Mucosa of rectum (tissue), 2 donors: ENCODE data around the gene VEPH1.
"Not testable (repeated sequence)": the region's sequence is repeated elsewhere in the genome, so short reads cannot be mapped to it uniquely, and the experiment has no call there.

Source experiments
- H3K27ac ChIP-seq, 2 donors: one replicate each; pipeline ENCODE4 v1.7.0; 2013; ENCODE audit warnings: inconsistent platforms in 2 of 2, low read depth in 2 of 2, low read length in 2 of 2
- H3K27me3 ChIP-seq, 2 donors: one replicate each; pipeline ENCODE4 v1.7.0; 2013; ENCODE audit warnings: low read length in 2 of 2; ENCODE audit not compliant: control insufficient read depth in 2 of 2, insufficient read depth in 2 of 2
- H3K36me3 ChIP-seq, 2 donors: one replicate each; pipeline ENCODE4 v1.7.0; 2013; ENCODE audit warnings: low read length in 2 of 2; ENCODE audit not compliant: control insufficient read depth in 2 of 2, insufficient read depth in 2 of 2
- H3K4me1 ChIP-seq, 2 donors: one replicate each; pipeline ENCODE4 v1.7.0; 2013; ENCODE audit warnings: low read length in 2 of 2, mild to moderate bottlenecking in 1 of 2; ENCODE audit not compliant: control insufficient read depth in 2 of 2, insufficient read depth in 2 of 2
- H3K4me3 ChIP-seq, 2 donors: one replicate each; pipeline ENCODE4 v1.7.0; 2013; ENCODE audit warnings: low read length in 2 of 2
- H3K9ac ChIP-seq, 2 donors: one replicate each; pipeline ENCODE4 v1.7.0; 2013; ENCODE audit warnings: low read length in 2 of 2, low read depth in 1 of 2, mild to moderate bottlenecking in 1 of 2
- H3K9me3 ChIP-seq, 2 donors: one replicate each; pipeline ENCODE4 v1.7.0; 2013; ENCODE audit warnings: low read length in 2 of 2; ENCODE audit not compliant: control insufficient read depth in 2 of 2
- donor health status: healthy.
- donor health status: Normal muscosa, but diverticular disease.

The VEPH1 gene

GRCh38 chr3:157336252-157337009 is 166.8 kb downstream of the VEPH1 start:
- H3K9me3 ChIP-seq, result peaks cover 0 to 2% of the 10 kb centered on the region in 2 donors
- H3K4me1 ChIP-seq, result no peaks in the 10 kb centered on the region
- H3K27me3 ChIP-seq, result no peaks in the 10 kb centered on the region
- no peak overlapping the region for H3K27ac ChIP-seq
- H3K36me3 ChIP-seq, result no peaks in the 10 kb centered on the region
- H3K4me3 ChIP-seq, result no peak overlapping the region
- no peak overlapping the region for H3K9ac ChIP-seq

GRCh38 chr3:157335233-157336076 is 167.8 kb downstream of the VEPH1 start:
- no peaks in the 10 kb centered on the region for H3K4me1 ChIP-seq
- no peak overlapping the region for H3K27ac ChIP-seq
- no peak overlapping the region for H3K4me3 ChIP-seq
- H3K9me3 ChIP-seq, result peaks cover 0 to 2% of the 10 kb centered on the region in 2 donors
- H3K36me3 ChIP-seq, result no peaks in the 10 kb centered on the region
- no peak overlapping the region for H3K9ac ChIP-seq
- no peaks in the 10 kb centered on the region for H3K27me3 ChIP-seq

DNA sequence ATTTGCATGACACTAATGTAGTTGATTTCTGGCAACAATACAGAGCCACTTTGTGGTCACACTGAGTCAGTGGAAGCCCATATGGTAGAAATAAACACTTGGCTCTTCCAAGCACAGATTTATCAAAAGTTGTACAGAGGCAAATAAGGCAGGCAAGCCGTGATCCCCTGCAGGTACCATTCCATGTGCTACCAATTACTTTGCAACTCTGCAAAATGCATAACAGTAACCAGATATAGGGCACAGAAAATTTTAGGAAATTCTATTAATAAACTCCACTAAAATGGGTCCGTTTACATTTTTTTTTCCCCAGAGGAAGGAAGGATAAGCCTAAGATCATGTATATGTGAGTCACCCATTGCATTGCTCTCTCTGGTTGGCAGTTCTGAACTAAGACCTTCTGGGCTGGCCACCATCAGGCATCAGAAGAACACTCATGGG is 169.6 kb downstream of the VEPH1 start:
- H3K9ac ChIP-seq, result no peak overlapping the region

GRCh38 chr3:157330206-157330605 is 173.0 kb downstream of the VEPH1 start:
- no peaks in the 10 kb centered on the region for H3K4me1 ChIP-seq
- H3K27me3 ChIP-seq, result no peaks in the 10 kb centered on the region
- no peaks in the 10 kb centered on the region for H3K9me3 ChIP-seq
- no peak overlapping the region for H3K9ac ChIP-seq
- H3K4me3 ChIP-seq, result no peak overlapping the region
- H3K36me3 ChIP-seq, result no peaks in the 10 kb centered on the region
- no peak overlapping the region for H3K27ac ChIP-seq

More for the DNA sequence above, 169.6 kb downstream of the VEPH1 start:
- no peak overlapping the region for H3K4me3 ChIP-seq
- no peaks in the 10 kb centered on the region for H3K27me3 ChIP-seq
- H3K27ac ChIP-seq, result no peak overlapping the region
- no peaks in the 10 kb centered on the region for H3K36me3 ChIP-seq
- H3K9me3 ChIP-seq, result no peaks in the 10 kb centered on the region
- H3K4me1 ChIP-seq, result no peaks in the 10 kb centered on the region

GRCh38 chr3:157329551-157329950 is 173.7 kb downstream of the VEPH1 start:
- no peak overlapping the region for H3K4me3 ChIP-seq

GRCh38 chr3:157327837-157328236 is 175.4 kb downstream of the VEPH1 start:
- Histone ChIP-seq H3K9me3 (no peaks in the 10 kb centered on the region), H3K36me3 (no peaks in the 10 kb centered on the region), H3K27me3 (no peaks in the 10 kb centered on the region), H3K4me3 (no peak overlapping the region), H3K27ac (no peak overlapping the region), H3K4me1 (no peaks in the 10 kb centered on the region), H3K9ac (no peak overlapping the region)

More at GRCh38 chr3:157329551-157329950, 173.7 kb downstream of the VEPH1 start:
- Histone ChIP-seq H3K27ac (no peak overlapping the region), H3K4me1 (no peaks in the 10 kb centered on the region), H3K27me3 (no peaks in the 10 kb centered on the region), H3K36me3 (no peaks in the 10 kb centered on the region), H3K9ac (no peak overlapping the region), H3K9me3 (no peaks in the 10 kb centered on the region)

- no peaks in the 10 kb centered on the region for H3K4me1 ChIP-seq
- H3K36me3 ChIP-seq, result no peaks in the 10 kb centered on the region
- H3K27ac ChIP-seq, result no peak overlapping the region
- no peak overlapping the region for H3K4me3 ChIP-seq
- no peaks in the 10 kb centered on the region for H3K9me3 ChIP-seq
- H3K27me3 ChIP-seq, result no peaks in the 10 kb centered on the region
- no peak overlapping the region for H3K9ac ChIP-seq
These were observed 176.2 kb downstream of the VEPH1 start for GRCh38 chr3:157327018-157327417.

DNA sequence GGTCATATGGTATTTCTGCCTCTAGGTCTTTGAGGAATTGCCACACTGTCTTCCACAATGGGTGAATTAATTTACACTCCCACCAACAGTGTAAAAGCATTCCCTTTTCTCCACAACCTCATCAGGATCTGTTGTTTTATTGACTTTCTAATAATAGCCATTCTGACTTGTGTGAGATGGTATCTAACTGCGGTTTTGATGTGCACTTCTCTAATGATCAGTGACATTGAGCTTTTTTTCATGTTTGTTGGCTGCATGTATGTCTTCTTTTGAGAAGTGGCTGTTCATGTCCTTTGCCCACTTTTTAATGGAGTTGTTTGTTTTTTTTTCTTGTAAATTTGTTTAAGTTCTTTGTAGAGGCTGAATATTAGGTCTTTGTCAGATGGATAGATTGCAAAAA is 178.3 kb downstream of the VEPH1 start:
- not testable (repeated sequence) for H3K4me3 ChIP-seq, H3K4me1 ChIP-seq, H3K36me3 ChIP-seq, H3K9ac ChIP-seq, H3K27me3 ChIP-seq, H3K27ac ChIP-seq, H3K9me3 ChIP-seq

DNA sequence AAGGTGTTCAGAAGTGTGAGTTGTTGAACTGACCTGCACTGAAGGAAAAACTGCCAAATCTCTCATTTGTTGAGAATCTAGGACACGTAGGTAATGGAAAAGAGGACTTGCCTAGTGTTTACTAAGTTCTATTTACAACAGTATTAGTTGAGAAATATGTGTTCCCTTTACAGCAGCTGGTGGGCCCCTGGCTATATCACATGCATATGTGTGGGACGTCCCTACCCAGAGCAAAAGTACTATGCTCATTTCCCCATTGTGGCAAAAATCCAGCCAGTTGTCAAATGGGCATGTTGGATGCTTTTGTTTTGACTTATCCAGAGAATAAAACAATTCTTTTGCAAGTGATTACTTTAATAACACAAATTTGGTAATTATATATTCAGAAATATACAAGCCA is 179.9 kb downstream of the VEPH1 start:
- H3K27me3 ChIP-seq, result no peaks in the 10 kb centered on the region
- no peak overlapping the region for H3K9ac ChIP-seq
- H3K27ac ChIP-seq, result no peak overlapping the region
- no peak overlapping the region for H3K4me3 ChIP-seq
- H3K36me3 ChIP-seq, result no peaks in the 10 kb centered on the region
- no peaks in the 10 kb centered on the region for H3K4me1 ChIP-seq
- no peaks in the 10 kb centered on the region for H3K9me3 ChIP-seq

DNA sequence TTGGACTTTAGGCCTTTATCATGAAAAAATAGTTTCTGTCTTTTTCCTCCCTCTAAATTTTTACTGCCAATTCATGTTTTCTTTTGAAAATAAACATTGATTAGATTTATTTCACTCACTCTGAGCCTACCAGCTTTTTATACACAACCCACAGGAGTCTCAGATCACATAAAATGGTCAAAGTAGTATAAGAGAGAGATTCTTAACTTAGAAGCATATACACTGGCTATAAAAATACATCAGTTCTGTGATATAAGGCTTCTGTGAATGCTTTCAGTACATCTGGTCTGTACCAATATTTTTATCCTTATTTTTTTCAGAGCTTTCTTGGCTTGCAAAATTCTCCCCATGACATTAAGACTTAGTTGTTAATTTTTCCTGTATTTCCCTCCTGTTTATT is 183.5 kb downstream of the VEPH1 start:
- H3K4me3 ChIP-seq, result no peak overlapping the region
- H3K9ac ChIP-seq, result no peak overlapping the region
- H3K27me3 ChIP-seq, result no peaks in the 10 kb centered on the region
- H3K4me1 ChIP-seq, result no peaks in the 10 kb centered on the region
- H3K27ac ChIP-seq, result no peak overlapping the region
- H3K9me3 ChIP-seq, result no peaks in the 10 kb centered on the region
- no peaks in the 10 kb centered on the region for H3K36me3 ChIP-seq
